WTC11 (cell line): ENCODE measurements around the gene AGBL5. TPM values are rescaled to one million over a fixed set of nuclear protein-coding genes. Genes with fewer than 3 reads are reported as not detected.
"Not testable (repeated sequence)": the region's sequence is repeated elsewhere in the genome, so short reads cannot be mapped to it uniquely, and the experiment has no call there.

Source experiments
- ATAC-seq: fragments of 200-7000 bp; cut with Tn5 transposase; 2 replicates; pipeline ENCODE4 v1.10.0; 2021; ENCODE audit warnings: mild to moderate bottlenecking, moderate library complexity
- CTCF ChIA-PET: fragments of 300-600 bp; sonication (Branson Sonifier 250); formaldehyde crosslinking; loops from one replicate; lab custom pipeline; 2021; ENCODE audit warnings: antibody characterized with exemption; lab: Charles Lee
- POLR2A ChIA-PET: fragments of 350-600 bp; sonication (Branson Sonifier 250); formaldehyde crosslinking; loops from one replicate; lab custom pipeline; 2021; ENCODE audit warnings: antibody characterized with exemption; lab: Charles Lee
- DNase-seq: peaks from one replicate; pipeline ENCODE4 v3.0.0; 2021; ENCODE audit warnings: low spot score
- H3K27ac Mint-ChIP-seq: 2 replicates; pipeline ENCODE4 v1.8.0; 2021; ENCODE audit warnings: mixed read lengths
- H3K27me3 Mint-ChIP-seq: 2 replicates; pipeline ENCODE4 v1.8.0; 2021; ENCODE audit warnings: low read depth, mild to moderate bottlenecking, moderate library complexity, mixed read lengths
- H3K36me3 Mint-ChIP-seq: 2 replicates; pipeline ENCODE4 v1.8.0; 2021; ENCODE audit warnings: mixed read lengths
- H3K4me1 Mint-ChIP-seq: 2 replicates; pipeline ENCODE4 v1.8.0; 2022; ENCODE audit warnings: mixed read lengths
- H3K4me3 Mint-ChIP-seq: 2 replicates; pipeline ENCODE4 v1.8.0; 2021; ENCODE audit warnings: mild to moderate bottlenecking, moderate library complexity, mixed read lengths
- H3K9me3 Mint-ChIP-seq: 2 replicates; pipeline ENCODE4 v1.8.0; 2021; ENCODE audit warnings: mixed read lengths
- ESRRA ChIP-seq: sonication (generic); formaldehyde crosslinking; IDR thresholded peaks from 2 replicates; pipeline ENCODE4 v1.8.1; 2022; ENCODE audit warnings: mild to moderate bottlenecking, missing genetic modification reagents, borderline replicate concordance
- MXD4 ChIP-seq: fragments of 250-450 bp; sonication (Bioruptor Pico); IDR thresholded peaks from 2 replicates; pipeline ENCODE4 v1.8.0; 2021; ENCODE audit warnings: mild to moderate bottlenecking, moderate library complexity, borderline replicate concordance
- ZBTB21 ChIP-seq: sonication (generic); formaldehyde crosslinking; IDR thresholded peaks from 2 replicates; pipeline ENCODE4 v1.8.1; 2023; ENCODE audit warnings: mild to moderate bottlenecking, missing genetic modification reagents, borderline replicate concordance
- total RNA-seq: library from RNA; stranded (reverse); gene quantifications from 3 replicates; pipeline ENCODE4 v1.2.3, GENCODE V29; 2021
- TF ChIP-seq, protein P1 (sequence below): sonication (generic); formaldehyde crosslinking; IDR thresholded peaks from 2 replicates; pipeline ENCODE4 v1.8.1; 2022; ENCODE audit warnings: low read depth, missing genetic modification reagents, borderline replicate concordance
- TF ChIP-seq, protein P2 (sequence below): sonication (generic); formaldehyde crosslinking; conservative IDR thresholded peaks from 2 replicates; pipeline ENCODE4 v1.8.1; 2023; ENCODE audit warnings: mild to moderate bottlenecking, low read depth, missing genetic modification reagents, moderate library complexity

Gene AGBL5
- total RNA-seq, 1 experiment from 2014 or later: 43.0 TPM

DNA sequence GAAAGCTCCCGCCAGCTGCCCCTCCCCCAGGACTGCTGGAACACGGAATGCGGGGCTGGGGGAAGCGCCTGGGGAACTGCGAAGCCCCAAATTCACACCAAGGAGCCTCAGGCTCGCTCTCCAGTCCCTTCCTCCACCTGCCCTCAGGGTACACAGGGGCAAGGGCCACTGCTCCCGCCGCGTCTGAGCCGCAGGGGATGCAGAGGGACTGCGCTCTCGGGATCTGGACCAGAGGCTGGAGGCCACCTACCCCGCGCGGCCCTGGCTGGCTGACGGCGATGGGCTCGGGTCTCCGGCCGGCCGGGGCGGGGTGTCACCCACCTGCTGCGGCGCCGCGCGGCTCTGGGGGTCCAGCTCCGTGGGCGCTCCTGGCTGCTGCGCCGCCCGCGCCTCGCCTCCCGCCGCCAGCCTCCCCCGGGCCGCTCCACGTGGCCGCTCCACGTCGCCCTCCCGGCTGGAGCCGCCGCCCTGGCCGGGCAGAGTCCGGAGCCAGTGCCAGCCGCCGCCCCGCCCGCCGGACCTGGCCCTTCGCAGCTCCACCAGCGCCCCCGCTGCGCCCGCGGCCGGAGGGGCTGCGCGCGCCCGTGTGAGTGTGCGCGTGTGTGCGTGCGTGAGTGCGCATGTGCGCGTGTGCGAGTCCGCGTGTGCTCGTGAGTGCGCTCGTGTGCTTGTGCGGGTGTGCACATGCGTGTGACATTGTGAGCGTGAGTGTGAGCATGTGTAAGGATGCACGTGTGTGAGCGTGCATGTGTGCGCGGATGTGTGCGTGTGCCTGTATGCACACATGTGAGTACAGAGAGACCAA is 67.3 kb downstream of the AGBL5 start, which contains the start of gene CGREF1 (continued):
- TF ChIP-seq, protein P1, sequence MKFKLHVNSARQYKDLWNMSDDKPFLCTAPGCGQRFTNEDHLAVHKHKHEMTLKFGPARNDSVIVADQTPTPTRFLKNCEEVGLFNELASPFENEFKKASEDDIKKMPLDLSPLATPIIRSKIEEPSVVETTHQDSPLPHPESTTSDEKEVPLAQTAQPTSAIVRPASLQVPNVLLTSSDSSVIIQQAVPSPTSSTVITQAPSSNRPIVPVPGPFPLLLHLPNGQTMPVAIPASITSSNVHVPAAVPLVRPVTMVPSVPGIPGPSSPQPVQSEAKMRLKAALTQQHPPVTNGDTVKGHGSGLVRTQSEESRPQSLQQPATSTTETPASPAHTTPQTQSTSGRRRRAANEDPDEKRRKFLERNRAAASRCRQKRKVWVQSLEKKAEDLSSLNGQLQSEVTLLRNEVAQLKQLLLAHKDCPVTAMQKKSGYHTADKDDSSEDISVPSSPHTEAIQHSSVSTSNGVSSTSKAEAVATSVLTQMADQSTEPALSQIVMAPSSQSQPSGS: no peak
- TF ChIP-seq, protein P2, sequence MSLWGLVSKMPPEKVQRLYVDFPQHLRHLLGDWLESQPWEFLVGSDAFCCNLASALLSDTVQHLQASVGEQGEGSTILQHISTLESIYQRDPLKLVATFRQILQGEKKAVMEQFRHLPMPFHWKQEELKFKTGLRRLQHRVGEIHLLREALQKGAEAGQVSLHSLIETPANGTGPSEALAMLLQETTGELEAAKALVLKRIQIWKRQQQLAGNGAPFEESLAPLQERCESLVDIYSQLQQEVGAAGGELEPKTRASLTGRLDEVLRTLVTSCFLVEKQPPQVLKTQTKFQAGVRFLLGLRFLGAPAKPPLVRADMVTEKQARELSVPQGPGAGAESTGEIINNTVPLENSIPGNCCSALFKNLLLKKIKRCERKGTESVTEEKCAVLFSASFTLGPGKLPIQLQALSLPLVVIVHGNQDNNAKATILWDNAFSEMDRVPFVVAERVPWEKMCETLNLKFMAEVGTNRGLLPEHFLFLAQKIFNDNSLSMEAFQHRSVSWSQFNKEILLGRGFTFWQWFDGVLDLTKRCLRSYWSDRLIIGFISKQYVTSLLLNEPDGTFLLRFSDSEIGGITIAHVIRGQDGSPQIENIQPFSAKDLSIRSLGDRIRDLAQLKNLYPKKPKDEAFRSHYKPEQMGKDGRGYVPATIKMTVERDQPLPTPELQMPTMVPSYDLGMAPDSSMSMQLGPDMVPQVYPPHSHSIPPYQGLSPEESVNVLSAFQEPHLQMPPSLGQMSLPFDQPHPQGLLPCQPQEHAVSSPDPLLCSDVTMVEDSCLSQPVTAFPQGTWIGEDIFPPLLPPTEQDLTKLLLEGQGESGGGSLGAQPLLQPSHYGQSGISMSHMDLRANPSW (CRISPR knock-in tag): peak; percentile 87; the same call in 1 of the 2 replicates
- no peak for TF ChIP-seq MXD4 (CRISPR knock-in tag)
- peak; percentile 71; the same call in 1 of the 2 replicates for TF ChIP-seq ESRRA
- peak; percentile 89 for TF ChIP-seq ZBTB21 (CRISPR knock-in tag)
- TF ChIP-seq, all 79 proteins: peak for 14

DNA sequence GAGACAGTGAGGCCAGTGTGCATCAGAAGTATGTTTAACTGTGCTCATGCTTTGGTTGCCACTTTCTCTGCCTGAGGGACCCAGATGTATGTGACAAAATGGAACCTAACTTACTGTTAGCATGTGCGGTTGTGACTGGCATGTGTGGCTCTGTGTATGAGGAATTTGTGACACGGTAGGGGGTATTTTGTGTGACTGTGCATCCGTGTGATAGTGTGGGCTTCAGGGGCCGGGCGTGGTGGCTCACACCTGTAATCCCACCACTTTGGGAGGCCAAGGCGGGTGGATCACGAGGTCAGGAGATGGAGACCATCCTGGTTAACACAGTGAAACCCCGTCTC is 67.8 kb downstream of the AGBL5 start:
- H3K27me3 Mint-ChIP-seq: peaks cover 70% of the 10 kb centered on the region
- not testable (repeated sequence) for H3K36me3 Mint-ChIP-seq, DNase-seq, H3K9me3 Mint-ChIP-seq, H3K27ac Mint-ChIP-seq, ATAC-seq
- ChIA-PET CTCF (interaction anchor here (1.0 to 2.1 kb wide), 2 partner anchors 14 to 72 kb away, joined by 3 to 11 read pairs; no protein-coding TSS in a partner anchor), POLR2A (interaction anchor here (1.6 kb wide), 1 partner anchor 15 kb away, joined by 5 read pairs; the partner anchor contains the start of gene PREB)
- peak overlapping the region; percentile 73 for H3K4me3 Mint-ChIP-seq
- 0 out of 2 replicates have a peak, but pooled peaks have one; percentile 4 for TF ChIP-seq ZBTB21 (CRISPR knock-in tag)
- H3K4me1 Mint-ChIP-seq: peaks cover 16% of the 10 kb centered on the region; the same call in 1 of the 2 replicates

Other genes with a start within 250 kb of the AGBL5 start
- 7.6 to 12.1 TPM (median 9.2 TPM) in 3 replicates for gene DPYSL5, start 203.5 kb upstream of the AGBL5 start, total RNA-seq
- 4.9 to 10.3 TPM (median 6.0 TPM) in 3 replicates for gene MAPRE3, start 81.0 kb upstream of the AGBL5 start, total RNA-seq
- gene TMEM214, start 18.7 kb upstream of the AGBL5 start, total RNA-seq: 46.4 to 57.1 TPM (median 48.9 TPM) in 3 replicates
- gene OST4, start 20.0 kb downstream of the AGBL5 start, total RNA-seq: 210 to 239 TPM (median 226 TPM) in 3 replicates
- gene EMILIN1, start 26.9 kb downstream of the AGBL5 start, total RNA-seq: 3.0 to 4.0 TPM (median 3.5 TPM) in 3 replicates
- 15.5 to 17.4 TPM (median 17.4 TPM) in 3 replicates for gene KHK, start 35.1 kb downstream of the AGBL5 start, total RNA-seq
- gene CGREF1, start 67.5 kb downstream of the AGBL5 start, total RNA-seq: 3.5 to 4.0 TPM (median 3.8 TPM) in 3 replicates
- gene ABHD1, start 72.1 kb downstream of the AGBL5 start, total RNA-seq: 0.31 to 0.62 TPM (median 0.53 TPM) in 3 replicates
- gene PREB, start 83.0 kb downstream of the AGBL5 start, total RNA-seq: 56.7 to 69.2 TPM (median 56.7 TPM) in 3 replicates
- not detected in 3 replicates for gene PRR30, start 87.7 kb downstream of the AGBL5 start, total RNA-seq
- gene TCF23, start 97.3 kb downstream of the AGBL5 start, total RNA-seq: 0.05 to 0.14 TPM (median 0.13 TPM) in 3 replicates
- 97.2 to 115 TPM (median 109 TPM) in 3 replicates for gene ATRAID, start 160.4 kb downstream of the AGBL5 start, total RNA-seq
- 80.8 to 111 TPM (median 86.4 TPM) in 3 replicates for gene SLC5A6, start 160.6 kb downstream of the AGBL5 start, total RNA-seq
- gene CAD, start 165.7 kb downstream of the AGBL5 start, total RNA-seq: 145 to 178 TPM (median 150 TPM) in 3 replicates
- 8.0 to 8.9 TPM (median 8.1 TPM) in 3 replicates for gene SLC30A3, start 211.4 kb downstream of the AGBL5 start, total RNA-seq
- 0.18 to 0.44 TPM (median 0.34 TPM) in 3 replicates for gene DNAJC5G, start 223.8 kb downstream of the AGBL5 start, total RNA-seq
- 3.0 to 3.4 TPM (median 3.3 TPM) in 3 replicates for gene TRIM54, start 230.8 kb downstream of the AGBL5 start, total RNA-seq